KMS-11 (cell line): ENCODE results near the gene YIPF4.

Experiments used
- H2AFZ ChIP-seq: fragments of 200-600 bp; sonication (generic); 2 replicates; pipeline ENCODE4 v1.6.1; 2016; ENCODE audit warnings: antibody characterized with exemption, mixed run types, low read depth
- H3K27ac ChIP-seq: fragments of 200-600 bp; sonication (generic); 2 replicates; pipeline ENCODE4 v1.6.1; 2016; ENCODE audit warnings: mild to moderate bottlenecking, mixed run types
- H3K27me3 ChIP-seq: fragments of 200-600 bp; sonication (generic); 2 replicates; pipeline ENCODE4 v1.6.1; 2017; ENCODE audit warnings: mild to moderate bottlenecking, low read depth, mixed run types, moderate library complexity; ENCODE audit not compliant: insufficient read depth
- H3K36me3 ChIP-seq: fragments of 200-600 bp; sonication (generic); 2 replicates; pipeline ENCODE4 v1.6.1; 2017; ENCODE audit warnings: mild to moderate bottlenecking, mixed run types; ENCODE audit not compliant: insufficient read depth
- H3K4me1 ChIP-seq: fragments of 200-600 bp; sonication (generic); 2 replicates; pipeline ENCODE4 v1.6.1; 2016; ENCODE audit warnings: mild to moderate bottlenecking, low read depth, mixed run types; ENCODE audit not compliant: poor library complexity, severe bottlenecking
- H3K4me2 ChIP-seq: fragments of 200-600 bp; sonication (generic); 2 replicates; pipeline ENCODE4 v1.7.0; 2016; ENCODE audit warnings: mild to moderate bottlenecking, mixed run types
- H3K4me3 ChIP-seq: fragments of 200-600 bp; sonication (generic); IDR thresholded peaks from 2 replicates; pipeline ENCODE4 v1.6.1; 2017; ENCODE audit warnings: low read depth, low read length, mixed read lengths; ENCODE audit not compliant: insufficient read depth
- H3K79me2 ChIP-seq: fragments of 200-600 bp; sonication (generic); 2 replicates; pipeline ENCODE4 v1.6.1; 2016; ENCODE audit warnings: low read depth, mixed run types; ENCODE audit not compliant: insufficient read depth
- H3K9ac ChIP-seq: fragments of 200-600 bp; sonication (generic); 2 replicates; pipeline ENCODE4 v1.6.1; 2016; ENCODE audit warnings: mild to moderate bottlenecking, mixed run types
- H4K20me1 ChIP-seq: fragments of 200-600 bp; sonication (generic); 2 replicates; pipeline ENCODE4 v1.6.1; 2016; ENCODE audit warnings: mild to moderate bottlenecking, mixed run types; ENCODE audit not compliant: insufficient read depth
- TF ChIP-seq, protein P1 (sequence below): fragments of 200-600 bp; sonication (generic); conservative IDR thresholded peaks from 2 replicates; pipeline ENCODE4 v1.6.1; 2017; ENCODE audit warnings: low read depth, mild to moderate bottlenecking, antibody characterized with exemption, low read length, moderate library complexity, mixed read lengths

Gene YIPF4

DNA sequence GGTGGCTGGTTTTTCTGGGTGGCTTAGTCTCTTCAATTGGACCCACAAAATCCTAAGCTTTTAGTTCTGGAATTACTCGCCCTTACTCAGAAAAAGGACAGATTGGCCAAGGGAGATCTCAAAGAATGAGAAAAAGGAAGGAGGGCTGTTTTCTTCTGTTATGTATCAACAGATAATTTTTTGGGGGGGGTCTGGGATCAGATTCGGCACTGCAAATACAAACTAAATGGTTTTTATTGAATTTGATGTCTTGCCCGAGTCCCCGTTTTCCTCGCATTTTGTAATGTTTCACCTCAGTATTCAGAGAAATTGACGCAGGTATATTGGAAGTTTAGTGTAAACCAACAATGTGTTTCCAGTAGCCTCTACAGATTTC, 762 bp downstream of the YIPF4 start:
- TF ChIP-seq, protein P1, sequence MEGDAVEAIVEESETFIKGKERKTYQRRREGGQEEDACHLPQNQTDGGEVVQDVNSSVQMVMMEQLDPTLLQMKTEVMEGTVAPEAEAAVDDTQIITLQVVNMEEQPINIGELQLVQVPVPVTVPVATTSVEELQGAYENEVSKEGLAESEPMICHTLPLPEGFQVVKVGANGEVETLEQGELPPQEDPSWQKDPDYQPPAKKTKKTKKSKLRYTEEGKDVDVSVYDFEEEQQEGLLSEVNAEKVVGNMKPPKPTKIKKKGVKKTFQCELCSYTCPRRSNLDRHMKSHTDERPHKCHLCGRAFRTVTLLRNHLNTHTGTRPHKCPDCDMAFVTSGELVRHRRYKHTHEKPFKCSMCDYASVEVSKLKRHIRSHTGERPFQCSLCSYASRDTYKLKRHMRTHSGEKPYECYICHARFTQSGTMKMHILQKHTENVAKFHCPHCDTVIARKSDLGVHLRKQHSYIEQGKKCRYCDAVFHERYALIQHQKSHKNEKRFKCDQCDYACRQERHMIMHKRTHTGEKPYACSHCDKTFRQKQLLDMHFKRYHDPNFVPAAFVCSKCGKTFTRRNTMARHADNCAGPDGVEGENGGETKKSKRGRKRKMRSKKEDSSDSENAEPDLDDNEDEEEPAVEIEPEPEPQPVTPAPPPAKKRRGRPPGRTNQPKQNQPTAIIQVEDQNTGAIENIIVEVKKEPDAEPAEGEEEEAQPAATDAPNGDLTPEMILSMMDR, result no peak
- H2AFZ ChIP-seq, result peak overlapping the region; percentile 98; the same call in 1 of the 2 replicates
- no peaks in the 10 kb centered on the region for H4K20me1 ChIP-seq
- H3K9ac ChIP-seq, result peak overlapping the region; percentile 89
- peak overlapping the region; percentile 65 for H3K27ac ChIP-seq
- no peaks in the 10 kb centered on the region for H3K27me3 ChIP-seq
- peak overlapping the region; percentile 82 for H3K4me2 ChIP-seq
- H3K79me2 ChIP-seq, result peaks cover 46% of the 10 kb centered on the region
- no peaks in the 10 kb centered on the region for H3K36me3 ChIP-seq
- peaks cover 12% of the 10 kb centered on the region for H3K4me1 ChIP-seq
- H3K4me3 ChIP-seq, result peak overlapping the region; percentile 42

GRCh38 chr2:32284321-32284720, 6.6 kb downstream of the YIPF4 start:
- Histone ChIP-seq H3K4me1 (peaks cover 3% of the 10 kb centered on the region), H3K27me3 (no peaks in the 10 kb centered on the region), H3K36me3 (no peaks in the 10 kb centered on the region), H3K9ac (no peak overlapping the region), H2AFZ (no peak overlapping the region), H3K4me2 (no peak overlapping the region), H4K20me1 (no peaks in the 10 kb centered on the region), H3K27ac (no peak overlapping the region), H3K79me2 (peaks cover 67% of the 10 kb centered on the region), H3K4me3 (no peak overlapping the region)
- TF ChIP-seq, protein P1, result no peak

- Histone ChIP-seq H3K4me3 (no peak overlapping the region), H3K4me2 (no peak overlapping the region), H3K9ac (no peak overlapping the region), H3K27me3 (no peaks in the 10 kb centered on the region), H3K27ac (0 out of 2 replicates have a peak overlapping the region, but pooled peaks have one; percentile 7), H3K4me1 (peaks cover 4% of the 10 kb centered on the region), H3K79me2 (peaks cover 40% of the 10 kb centered on the region), H2AFZ (no peak overlapping the region), H4K20me1 (no peaks in the 10 kb centered on the region), H3K36me3 (no peaks in the 10 kb centered on the region)
- TF ChIP-seq, protein P1, result no peak
Measured at GRCh38 chr2:32289165-32289999, 11.7 kb downstream of the YIPF4 start.

DNA sequence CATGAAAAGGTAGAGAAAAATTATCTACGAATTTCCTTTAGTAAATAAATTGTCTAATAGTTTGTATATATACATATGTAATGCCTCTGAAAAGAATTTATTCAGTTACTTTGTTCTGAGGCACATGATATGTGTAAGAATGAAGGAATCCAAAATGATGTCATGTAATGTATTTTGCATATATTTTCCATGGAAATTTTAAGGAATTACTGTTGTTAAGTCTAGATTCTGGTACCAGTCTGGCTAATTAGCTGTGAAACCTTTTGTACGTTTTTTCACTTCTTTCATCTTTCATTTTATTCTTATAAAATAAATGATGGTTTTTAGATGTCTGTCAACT, 12.3 kb downstream of the YIPF4 start:
- Histone ChIP-seq H3K79me2 (peaks cover 34% of the 10 kb centered on the region), H3K36me3 (no peaks in the 10 kb centered on the region), H3K27me3 (no peaks in the 10 kb centered on the region), H3K9ac (no peak overlapping the region), H4K20me1 (no peaks in the 10 kb centered on the region), H3K4me1 (peaks cover 4% of the 10 kb centered on the region), H3K4me2 (no peak overlapping the region), H2AFZ (no peak overlapping the region), H3K27ac (0 out of 2 replicates have a peak overlapping the region, but pooled peaks have one; percentile 7), H3K4me3 (no peak overlapping the region)
- TF ChIP-seq, protein P1, result no peak
